ENCODE results near the gene SLC9A6.

Gene SLC9A6

GRCh38 chrX:136025091-136025490 lies 39.9 kb downstream of the SLC9A6 start:
- H3K27ac ChIP-seq = no peak overlapping the region
- TF ChIP-seq CTCF (IDR thresholded peaks at IDR 0.05) = no peak
- TF ChIP-seq ZFX (IDR thresholded peaks at IDR 0.05; ENCODE audit: borderline replicate concordance) = no peak

GRCh38 chrX:136028383-136028984 lies 43.2 kb downstream of the SLC9A6 start:
- TF ChIP-seq CTCF (IDR thresholded peaks at IDR 0.05) (peak; percentile 54), ZFX (IDR thresholded peaks at IDR 0.05; ENCODE audit: borderline replicate concordance) (no peak)
- H3K27ac ChIP-seq = no peak overlapping the region

- TF ChIP-seq CTCF (IDR thresholded peaks at IDR 0.05) = no peak
- H3K27ac ChIP-seq = no peak overlapping the region
Observed at GRCh38 chrX:136029766-136030165, 44.5 kb downstream of the SLC9A6 start.

GRCh38 chrX:136030303-136031191 lies 45.3 kb downstream of the SLC9A6 start:
- no peak overlapping the region for H3K27ac ChIP-seq
- TF ChIP-seq ZFX (IDR thresholded peaks at IDR 0.05; ENCODE audit: borderline replicate concordance) = no peak
- no peak for TF ChIP-seq CTCF (IDR thresholded peaks at IDR 0.05)

GRCh38 chrX:136031626-136032025 lies 46.4 kb downstream of the SLC9A6 start:
- no peak overlapping the region for H3K27ac ChIP-seq
- TF ChIP-seq CTCF (IDR thresholded peaks at IDR 0.05) (no peak), ZFX (IDR thresholded peaks at IDR 0.05; ENCODE audit: borderline replicate concordance) (no peak)

- H3K27ac ChIP-seq = no peak overlapping the region
- TF ChIP-seq ZFX (IDR thresholded peaks at IDR 0.05; ENCODE audit: borderline replicate concordance) = no peak
- no peak for TF ChIP-seq CTCF (IDR thresholded peaks at IDR 0.05)
Observed at GRCh38 chrX:136032370-136032769, 47.1 kb downstream of the SLC9A6 start.

- no peak for TF ChIP-seq ZFX (IDR thresholded peaks at IDR 0.05; ENCODE audit: borderline replicate concordance)
- no peak for TF ChIP-seq CTCF (IDR thresholded peaks at IDR 0.05)
- H3K27ac ChIP-seq = no peak overlapping the region
Observed at GRCh38 chrX:136034668-136035067, 49.4 kb downstream of the SLC9A6 start.

Measured in 22Rv1 (cell line).